ENCODE measurements around the gene SMPD1. TPM values are rescaled to one million over a fixed set of nuclear protein-coding genes. Genes with fewer than 3 reads are reported as not detected.

Gene SMPD1
- total and polyA plus RNA-seq, 9 donors, result 16.7 to 28.4 (median 25.6) TPM

- H3K9me3 ChIP-seq (replicated peaks; ENCODE audit: control insufficient read depth, low read depth, low read length), result no peaks in the 10 kb centered on the region
- no peak overlapping the region for H3K4me3 ChIP-seq (ENCODE audit: low read length)
- peaks cover 2% of the 10 kb centered on the region for H3K36me3 ChIP-seq (ENCODE audit: control insufficient read depth, insufficient read depth, low read length)
- no peaks in the 10 kb centered on the region for H3K27me3 ChIP-seq (ENCODE audit: control insufficient read depth, insufficient read depth, low read length)
- H3K27ac ChIP-seq (ENCODE audit: low read length), result no peak overlapping the region
- DNase-seq, result no peak
- H3K4me1 ChIP-seq (ENCODE audit: control insufficient read depth, insufficient read depth, low read length), result no peaks in the 10 kb centered on the region
- WGBS (ENCODE audit: insufficient coverage), result 73% methylated on average over 3 of the region's 3 CpGs
Observed at GRCh38 chr11:6431861-6432260, 41.6 kb downstream of the SMPD1 start.

- DNase-seq, result no peak
- Histone ChIP-seq H3K4me1 (ENCODE audit: control insufficient read depth, insufficient read depth, low read length) (no peaks in the 10 kb centered on the region), H3K4me3 (ENCODE audit: low read length) (no peak overlapping the region), H3K36me3 (ENCODE audit: control insufficient read depth, insufficient read depth, low read length) (peaks cover 2% of the 10 kb centered on the region), H3K27ac (ENCODE audit: low read length) (no peak overlapping the region), H3K9me3 (replicated peaks; ENCODE audit: control insufficient read depth, low read depth, low read length) (no peaks in the 10 kb centered on the region), H3K27me3 (ENCODE audit: control insufficient read depth, insufficient read depth, low read length) (no peaks in the 10 kb centered on the region)
- no CpG with 5 or more reads among the region's 5 CpGs for WGBS (ENCODE audit: insufficient coverage)
Observed at GRCh38 chr11:6433998-6434660, 43.9 kb downstream of the SMPD1 start.

- no peaks in the 10 kb centered on the region for H3K36me3 ChIP-seq (ENCODE audit: control insufficient read depth, insufficient read depth, low read length)
- 82% methylated on average over 10 of the region's 12 CpGs for WGBS (ENCODE audit: insufficient coverage)
- H3K9me3 ChIP-seq (replicated peaks; ENCODE audit: control insufficient read depth, low read depth, low read length), result no peaks in the 10 kb centered on the region
- no peaks in the 10 kb centered on the region for H3K27me3 ChIP-seq (ENCODE audit: control insufficient read depth, insufficient read depth, low read length)
- H3K27ac ChIP-seq (ENCODE audit: low read length), result no peak overlapping the region
- H3K4me3 ChIP-seq (ENCODE audit: low read length), result no peak overlapping the region
- no peaks in the 10 kb centered on the region for H3K4me1 ChIP-seq (ENCODE audit: control insufficient read depth, insufficient read depth, low read length)
- DNase-seq, result no peak
Observed at GRCh38 chr11:6437423-6437822, 47.1 kb downstream of the SMPD1 start.

GRCh38 chr11:6437993-6438392 is 47.7 kb downstream of the SMPD1 start:
- WGBS (ENCODE audit: insufficient coverage), result 49% methylated on average over 2 of the region's 3 CpGs
- H3K27ac ChIP-seq (ENCODE audit: low read length), result no peak overlapping the region
- peak; percentile 11 for DNase-seq

GRCh38 chr11:6438979-6439571 is 48.8 kb downstream of the SMPD1 start:
- DNase-seq, result peak; percentile 58
- H3K4me1 ChIP-seq (ENCODE audit: control insufficient read depth, insufficient read depth, low read length), result no peaks in the 10 kb centered on the region
- H3K27ac ChIP-seq (ENCODE audit: low read length), result no peak overlapping the region
- WGBS (ENCODE audit: insufficient coverage), result 6% methylated on average over 1 of the region's 1 CpG
- no peaks in the 10 kb centered on the region for H3K36me3 ChIP-seq (ENCODE audit: control insufficient read depth, insufficient read depth, low read length)
- H3K4me3 ChIP-seq (ENCODE audit: low read length), result no peak overlapping the region
- no peaks in the 10 kb centered on the region for H3K27me3 ChIP-seq (ENCODE audit: control insufficient read depth, insufficient read depth, low read length)
- H3K9me3 ChIP-seq (replicated peaks; ENCODE audit: control insufficient read depth, low read depth, low read length), result no peaks in the 10 kb centered on the region

More at GRCh38 chr11:6437993-6438392, 47.7 kb downstream of the SMPD1 start:
- no peaks in the 10 kb centered on the region for H3K9me3 ChIP-seq (replicated peaks; ENCODE audit: control insufficient read depth, low read depth, low read length)
- H3K27me3 ChIP-seq (ENCODE audit: control insufficient read depth, insufficient read depth, low read length), result no peaks in the 10 kb centered on the region
- no peak overlapping the region for H3K4me3 ChIP-seq (ENCODE audit: low read length)
- H3K36me3 ChIP-seq (ENCODE audit: control insufficient read depth, insufficient read depth, low read length), result no peaks in the 10 kb centered on the region
- H3K4me1 ChIP-seq (ENCODE audit: control insufficient read depth, insufficient read depth, low read length), result no peaks in the 10 kb centered on the region

GRCh38 chr11:6440906-6441358 is 50.7 kb downstream of the SMPD1 start, which contains the start of gene HPX:
Gene HPX, minus strand, starts transcription at chr11:6440987. Its CDS starts 24 bp downstream, at chr11:6440963.
- no peak for DNase-seq
- WGBS (ENCODE audit: insufficient coverage), result 57% methylated on average over 1 of the region's 3 CpGs
- Histone ChIP-seq H3K4me3 (ENCODE audit: low read length) (no peak within 1 kb of the TSS), H3K4me1 (ENCODE audit: control insufficient read depth, insufficient read depth, low read length) (no peaks in the 10 kb centered on the region), H3K36me3 (ENCODE audit: control insufficient read depth, insufficient read depth, low read length) (no peaks in the 10 kb centered on the region), H3K27me3 (ENCODE audit: control insufficient read depth, insufficient read depth, low read length) (no peaks in the 10 kb centered on the region), H3K9me3 (replicated peaks; ENCODE audit: control insufficient read depth, low read depth, low read length) (no peaks in the 10 kb centered on the region), H3K27ac (ENCODE audit: low read length) (no peak within 1 kb of the TSS)

GRCh38 chr11:6442441-6442840 is 52.2 kb downstream of the SMPD1 start:
- H3K27ac ChIP-seq (ENCODE audit: low read length), result no peak overlapping the region
- WGBS (ENCODE audit: insufficient coverage), result 92% methylated on average over 3 of the region's 4 CpGs
- H3K9me3 ChIP-seq (replicated peaks; ENCODE audit: control insufficient read depth, low read depth, low read length), result no peaks in the 10 kb centered on the region
- H3K4me1 ChIP-seq (ENCODE audit: control insufficient read depth, insufficient read depth, low read length), result no peaks in the 10 kb centered on the region
- no peak overlapping the region for H3K4me3 ChIP-seq (ENCODE audit: low read length)
- H3K36me3 ChIP-seq (ENCODE audit: control insufficient read depth, insufficient read depth, low read length), result peaks cover under 1% of the 10 kb centered on the region
- DNase-seq, result no peak
- H3K27me3 ChIP-seq (ENCODE audit: control insufficient read depth, insufficient read depth, low read length), result no peaks in the 10 kb centered on the region

GRCh38 chr11:6443269-6444003 is 53.2 kb downstream of the SMPD1 start:
- H3K27me3 ChIP-seq (ENCODE audit: control insufficient read depth, insufficient read depth, low read length), result no peaks in the 10 kb centered on the region
- WGBS (ENCODE audit: insufficient coverage), result 18% methylated on average over 5 of the region's 5 CpGs
- no peaks in the 10 kb centered on the region for H3K9me3 ChIP-seq (replicated peaks; ENCODE audit: control insufficient read depth, low read depth, low read length)
- H3K36me3 ChIP-seq (ENCODE audit: control insufficient read depth, insufficient read depth, low read length), result peaks cover 11% of the 10 kb centered on the region
- no peak overlapping the region for H3K27ac ChIP-seq (ENCODE audit: low read length)
- H3K4me3 ChIP-seq (ENCODE audit: low read length), result no peak overlapping the region
- DNase-seq, result peak; percentile 48
- H3K4me1 ChIP-seq (ENCODE audit: control insufficient read depth, insufficient read depth, low read length), result no peaks in the 10 kb centered on the region
